GM18508 (cell line): ENCODE data around the gene DUSP1.

Experiments used
- ATAC-seq: cut with Tn5 transposase; IDR thresholded peaks from one replicate; pipeline ENCODE4 v1.9.1; 2021; ENCODE audit warnings: moderate number of reproducible peaks; ENCODE audit not compliant: insufficient read depth, unreplicated experiment

The DUSP1 gene

GRCh38 chr5:172727551-172727950 is 43.4 kb downstream of the DUSP1 start:
- no peak for ATAC-seq

- ATAC-seq = no peak
These were observed 44.0 kb downstream of the DUSP1 start for GRCh38 chr5:172726966-172727365.

- no peak for ATAC-seq
These were observed 45.2 kb downstream of the DUSP1 start for GRCh38 chr5:172725785-172726184.

- ATAC-seq = no peak
These were observed 45.7 kb downstream of the DUSP1 start for GRCh38 chr5:172725273-172725672.

- no peak for ATAC-seq
These were observed 46.5 kb downstream of the DUSP1 start for GRCh38 chr5:172724242-172725183.

- no peak for ATAC-seq
These were observed 47.5 kb downstream of the DUSP1 start for GRCh38 chr5:172723508-172723907.

GRCh38 chr5:172722327-172722815 is 48.6 kb downstream of the DUSP1 start:
- no peak for ATAC-seq

- ATAC-seq = no peak
These were observed 49.3 kb downstream of the DUSP1 start for GRCh38 chr5:172721455-172722326.

GRCh38 chr5:172720655-172721054 is 50.3 kb downstream of the DUSP1 start:
- ATAC-seq = no peak

- ATAC-seq = no peak
These were observed 51.8 kb downstream of the DUSP1 start for GRCh38 chr5:172719211-172719610.

GRCh38 chr5:172718527-172719114 is 52.4 kb downstream of the DUSP1 start:
- ATAC-seq = no peak
